Hematopoietic multipotent progenitor cell treated with erythropoietin and hydrocortisone succinate and interleukin-3 and kit ligand, for 15 days (in vitro differentiated cells): ENCODE results near the gene GLOD4.
"Not testable (repeated sequence)": the region's sequence is repeated elsewhere in the genome, so short reads cannot be mapped to it uniquely, and the experiment has no call there.

Source experiments
- DNase-seq: peaks from one replicate; pipeline ENCODE4 v3.0.0-alpha.2; 2015; ENCODE audit warnings: low spot score

Gene GLOD4

GRCh38 chr17:781805-782731, at the start of gene GLOD4, which contains the start of gene MRM3:
Gene GLOD4, minus strand, starts transcription at chr17:782280. Its CDS starts 25 bp downstream, at chr17:782255.
Gene MRM3, plus strand, starts transcription at chr17:782353. Its CDS starts 26 bp downstream, at chr17:782379.
- peak; percentile 92 for DNase-seq

DNA sequence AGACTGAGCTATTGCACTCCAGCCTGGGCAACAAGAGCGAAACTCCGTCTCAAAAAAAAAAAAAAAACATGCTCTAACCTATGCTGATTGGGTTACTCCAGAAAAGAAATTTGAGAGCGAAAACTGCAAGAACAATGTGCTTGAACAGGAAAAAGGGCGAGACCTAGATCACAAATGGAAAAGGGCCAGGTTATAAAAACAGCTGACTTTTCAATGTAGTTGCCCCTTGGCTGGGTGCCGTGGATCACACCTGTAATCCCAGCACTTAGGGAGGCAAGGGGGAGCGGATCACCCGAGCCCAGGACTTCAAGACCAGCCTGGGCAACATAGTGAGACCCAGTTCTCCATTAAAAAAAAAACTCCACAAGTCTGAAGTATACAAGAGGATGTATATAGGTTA, 48.9 kb upstream of the GLOD4 start:
- DNase-seq, result no peak

DNA sequence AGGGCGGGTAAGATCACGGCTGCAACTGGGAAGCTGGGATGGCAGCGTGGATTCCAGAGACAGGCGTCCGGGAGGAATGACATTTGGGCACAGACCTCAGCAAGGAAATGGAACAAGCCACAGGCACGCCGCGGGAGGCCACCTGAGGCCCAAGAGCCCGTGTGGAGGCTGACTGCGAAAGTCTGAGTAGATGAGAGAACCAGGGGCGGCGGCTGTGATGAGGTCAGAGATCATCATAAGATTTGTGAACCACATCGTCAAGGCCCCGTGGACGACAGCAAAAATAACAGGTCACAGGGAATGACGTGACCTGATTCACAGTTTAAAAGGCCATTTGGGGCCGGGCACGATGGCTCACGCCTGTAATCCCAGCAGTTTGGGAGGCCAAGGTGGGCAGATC, 48.3 kb upstream of the GLOD4 start:
- DNase-seq, result no peak

GRCh38 chr17:829614-830013, 47.5 kb upstream of the GLOD4 start:
- DNase-seq, result not testable (repeated sequence)

- DNase-seq, result no peak
Measured at GRCh38 chr17:828761-829160, 46.7 kb upstream of the GLOD4 start.

GRCh38 chr17:826778-827177, 44.7 kb upstream of the GLOD4 start:
- DNase-seq, result no peak

DNA sequence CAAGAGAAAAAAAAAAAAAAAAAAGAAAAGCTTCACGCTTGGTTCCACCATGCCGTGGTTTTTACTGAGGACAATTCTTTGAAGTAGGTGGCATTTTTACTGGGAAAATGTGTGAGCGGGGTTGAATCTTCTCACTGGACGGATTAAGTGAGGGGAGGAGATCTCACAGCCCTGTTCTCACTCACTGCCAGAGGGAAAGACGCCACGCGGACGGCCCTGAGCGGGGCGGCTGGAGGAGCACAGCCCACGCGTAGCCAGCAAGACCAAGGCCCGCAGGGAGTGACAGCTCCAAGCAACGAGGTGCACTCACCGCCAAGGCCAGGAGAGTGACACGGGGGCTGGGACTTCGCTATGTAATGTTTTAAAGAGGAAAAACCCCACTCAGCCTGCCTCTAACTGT, 43.1 kb upstream of the GLOD4 start:
- no peak for DNase-seq

- no peak for DNase-seq
Measured at GRCh38 chr17:824378-824777, 42.3 kb upstream of the GLOD4 start.

- no peak for DNase-seq
Measured at GRCh38 chr17:823501-823902, 41.4 kb upstream of the GLOD4 start.

- no peak for DNase-seq
Measured at GRCh38 chr17:819251-819650, 37.2 kb upstream of the GLOD4 start.

- no peak for DNase-seq
Measured at GRCh38 chr17:814371-814770, 32.3 kb upstream of the GLOD4 start.

- no peak for DNase-seq
Measured at GRCh38 chr17:812638-813204, 30.6 kb upstream of the GLOD4 start.

DNA sequence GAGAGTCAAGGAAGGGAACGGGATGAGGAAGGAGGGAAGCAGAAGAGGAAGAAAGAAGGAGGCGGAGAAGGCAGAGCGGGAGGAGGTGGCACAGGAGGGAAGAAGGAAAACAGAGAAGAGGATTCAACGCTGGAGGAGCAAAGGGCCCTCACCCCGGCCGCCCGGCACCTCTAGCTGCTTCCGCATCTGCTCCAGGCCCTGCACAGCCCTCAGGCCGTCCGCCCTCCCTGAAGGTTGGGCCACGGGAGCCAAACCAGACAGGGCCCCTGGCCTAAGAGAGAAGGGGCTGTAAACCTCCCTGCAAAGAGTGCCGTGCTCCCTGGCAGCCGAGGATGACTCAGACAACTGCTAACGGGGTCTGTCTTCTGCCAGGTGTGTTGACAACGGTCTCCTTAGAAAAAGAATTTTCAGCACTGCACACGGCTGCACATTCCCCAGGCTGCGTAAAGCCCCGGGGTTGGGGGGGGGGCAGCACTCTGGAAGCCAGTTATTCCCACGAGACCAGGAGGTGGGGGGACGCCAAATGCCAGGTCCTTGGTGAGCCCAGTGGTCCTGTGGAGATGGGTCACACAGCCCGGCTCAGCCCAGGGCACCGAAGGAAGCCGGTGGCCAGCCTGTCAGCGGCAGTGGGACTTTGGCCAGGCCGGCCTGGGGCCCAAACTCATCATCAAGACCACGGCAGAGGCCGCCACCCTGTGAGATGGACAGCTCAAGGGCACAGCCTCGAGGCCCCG, 29.1 kb upstream of the GLOD4 start:
- no peak for DNase-seq

- DNase-seq, result no peak
Measured at GRCh38 chr17:807523-808294, 25.6 kb upstream of the GLOD4 start.

DNA sequence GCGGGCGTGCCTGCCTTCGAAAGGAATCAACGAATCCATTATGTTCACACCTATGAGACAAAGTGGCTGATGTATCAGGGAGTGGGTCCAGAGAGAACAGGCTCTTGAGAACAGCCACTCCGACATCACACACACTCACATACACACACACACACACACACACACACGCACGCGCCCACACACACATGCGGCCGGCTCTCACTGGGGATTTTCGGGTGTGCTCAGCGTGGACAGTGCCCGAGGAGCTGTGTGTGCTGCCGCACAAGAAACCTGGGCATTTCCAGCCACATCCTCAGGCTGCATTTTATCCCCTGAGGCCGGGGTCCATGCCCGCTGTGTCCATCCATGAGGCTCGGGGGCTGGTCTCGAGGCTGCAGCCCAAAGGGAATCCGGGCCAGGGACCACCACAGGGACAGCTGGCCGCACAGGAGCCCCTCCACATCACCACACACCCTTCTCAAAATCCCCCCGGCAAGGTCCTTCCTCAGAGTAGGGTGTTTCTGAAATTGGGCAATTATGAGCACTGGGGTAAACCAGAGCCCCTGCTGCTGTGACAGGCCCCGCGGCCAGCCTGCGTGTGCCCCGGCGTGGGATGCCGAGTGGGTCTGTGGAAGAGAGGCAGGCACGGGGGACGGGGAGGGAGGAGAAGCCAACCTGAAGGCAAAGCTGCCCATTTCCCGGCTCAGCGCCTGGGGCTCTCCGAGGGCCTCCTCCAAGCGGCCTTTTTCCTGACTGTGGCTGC, 24.9 kb upstream of the GLOD4 start:
- DNase-seq, result no peak

DNA sequence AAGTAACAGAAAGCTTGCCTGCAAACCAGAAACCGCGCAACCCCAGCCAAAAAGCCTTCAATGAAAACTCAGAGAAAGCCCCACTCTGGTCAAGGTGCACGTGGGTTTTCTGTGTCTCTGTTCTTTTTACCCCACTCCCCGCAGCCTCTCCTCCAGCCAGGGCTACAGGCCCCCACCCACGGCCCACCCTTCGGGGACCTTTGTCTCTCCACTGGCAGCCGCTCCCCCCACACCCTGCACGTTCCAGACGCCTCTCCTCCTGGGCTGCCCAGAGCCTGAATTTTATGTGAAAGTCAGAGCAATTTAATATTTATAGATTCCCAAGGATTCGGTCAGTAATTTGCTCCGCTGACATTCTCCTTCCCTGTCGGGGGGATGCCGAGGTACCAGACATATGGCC, 24.3 kb upstream of the GLOD4 start:
- DNase-seq, result no peak

- not testable (repeated sequence) for DNase-seq
Measured at GRCh38 chr17:805886-806285, 23.8 kb upstream of the GLOD4 start.

GRCh38 chr17:804541-805435, 22.7 kb upstream of the GLOD4 start:
- no peak for DNase-seq

- no peak for DNase-seq
Measured at GRCh38 chr17:802901-803881, 21.1 kb upstream of the GLOD4 start.
